ENCODE results near the gene TSPAN15.

DNA sequence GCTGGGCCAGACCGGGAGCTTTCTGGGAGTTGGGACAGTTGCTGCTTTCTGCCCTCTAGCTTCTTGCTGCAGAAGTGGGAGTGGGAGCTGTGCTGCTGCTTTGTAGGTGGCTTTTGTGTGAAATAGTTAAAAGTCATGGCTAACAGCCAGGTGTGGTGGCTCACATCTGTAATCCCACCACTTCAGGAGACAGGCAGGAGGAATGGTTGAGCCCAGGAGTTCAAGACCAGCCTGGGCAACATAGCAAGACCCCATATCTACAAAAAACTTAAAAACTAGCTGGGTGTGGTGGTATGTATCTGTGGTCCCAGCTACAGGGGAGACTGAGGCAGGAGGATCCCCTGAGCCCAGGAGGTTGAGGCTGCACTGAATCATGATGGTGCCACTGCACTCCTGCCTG lies 48.2 kb upstream of the TSPAN15 start:
- TF ChIP-seq, protein P1, sequence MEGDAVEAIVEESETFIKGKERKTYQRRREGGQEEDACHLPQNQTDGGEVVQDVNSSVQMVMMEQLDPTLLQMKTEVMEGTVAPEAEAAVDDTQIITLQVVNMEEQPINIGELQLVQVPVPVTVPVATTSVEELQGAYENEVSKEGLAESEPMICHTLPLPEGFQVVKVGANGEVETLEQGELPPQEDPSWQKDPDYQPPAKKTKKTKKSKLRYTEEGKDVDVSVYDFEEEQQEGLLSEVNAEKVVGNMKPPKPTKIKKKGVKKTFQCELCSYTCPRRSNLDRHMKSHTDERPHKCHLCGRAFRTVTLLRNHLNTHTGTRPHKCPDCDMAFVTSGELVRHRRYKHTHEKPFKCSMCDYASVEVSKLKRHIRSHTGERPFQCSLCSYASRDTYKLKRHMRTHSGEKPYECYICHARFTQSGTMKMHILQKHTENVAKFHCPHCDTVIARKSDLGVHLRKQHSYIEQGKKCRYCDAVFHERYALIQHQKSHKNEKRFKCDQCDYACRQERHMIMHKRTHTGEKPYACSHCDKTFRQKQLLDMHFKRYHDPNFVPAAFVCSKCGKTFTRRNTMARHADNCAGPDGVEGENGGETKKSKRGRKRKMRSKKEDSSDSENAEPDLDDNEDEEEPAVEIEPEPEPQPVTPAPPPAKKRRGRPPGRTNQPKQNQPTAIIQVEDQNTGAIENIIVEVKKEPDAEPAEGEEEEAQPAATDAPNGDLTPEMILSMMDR (IDR thresholded peaks at IDR 0.05) = no peak
- no peak for TF ChIP-seq POLR2A (IDR thresholded peaks at IDR 0.05)

Data from testis (tissue), 2 donors.